Thoracic aorta (tissue), 2 donors: Measurements from ENCODE around the gene FAM120B. TPM values are rescaled to one million over a fixed set of nuclear protein-coding genes. Genes with fewer than 3 reads are reported as not detected.

Experiments
- ATAC-seq: fragments of 150-250 bp; one replicate; pipeline ENCODE4 v1.8.0; 2017; ENCODE audit warnings: low read depth; ENCODE audit not compliant: insufficient number of reproducible peaks, low FRiP score
- DNase-seq: peaks from one replicate; pipeline ENCODE4 v3.0.0-alpha.2; 2020; ENCODE audit warnings: low spot score
- H3K27ac ChIP-seq, 2 donors: fragments of 200-600 bp; sonication (generic); 1 replicate in 1 of 2; 2 replicates in 1 of 2; pipeline ENCODE4 v1.5.1; 2016; ENCODE audit warnings: mild to moderate bottlenecking in 2 of 2, moderate library complexity in 2 of 2
- H3K27me3 ChIP-seq: fragments of 200-600 bp; sonication (generic); replicated peaks from 2 replicates; pipeline ENCODE4 v1.6.0; 2016; ENCODE audit warnings: mild to moderate bottlenecking; ENCODE audit not compliant: insufficient read depth
- H3K36me3 ChIP-seq: fragments of 200-600 bp; sonication (generic); one replicate; pipeline ENCODE4 v1.5.1; 2016
- H3K4me1 ChIP-seq, 2 donors: fragments of 200-600 bp; sonication (generic); 1 replicate in 1 of 2; 2 replicates in 1 of 2; pipeline versions ENCODE4 v1.5.1 to v1.6.0; 2016; ENCODE audit warnings: low read depth in 2 of 2, mild to moderate bottlenecking in 1 of 2; ENCODE audit not compliant: control insufficient read depth in 1 of 2
- H3K4me3 ChIP-seq: fragments of 200-600 bp; sonication (generic); 2 replicates; pipeline ENCODE4 v1.5.1; 2016; ENCODE audit warnings: mild to moderate bottlenecking
- H3K9me3 ChIP-seq: fragments of 200-600 bp; sonication (generic); 2 replicates; pipeline ENCODE4 v1.5.1; 2016
- CTCF ChIP-seq: fragments of 200-600 bp; sonication (generic); IDR thresholded peaks from one replicate; pipeline ENCODE4 v1.5.1; 2019; ENCODE audit warnings: antibody characterized with exemption
- total RNA-seq, 2 donors: library from RNA; depleted of rRNA; stranded (reverse); fragments of >200 nt; gene quantifications; one replicate each; pipeline versions ENCODE4 v1.1.0 to v1.2.3, GENCODE V29; 2016

Gene FAM120B
- total RNA-seq, 2 donors from 2014 or later: 21.0 to 24.1 TPM

- Histone ChIP-seq H3K9me3 (no peaks in the 10 kb centered on the region), H3K27me3 (peaks cover 10% of the 10 kb centered on the region), H3K4me3 (no peak overlapping the region), H3K36me3 (no peaks in the 10 kb centered on the region), H3K27ac (no peak overlapping the region), H3K4me1 (peaks cover 17 to 23% of the 10 kb centered on the region in 2 donors)
- ATAC-seq (no peak), DNase-seq (no peak)
- no peak for TF ChIP-seq CTCF
Observed at GRCh38 chr6:170298688-170299087, 7.9 kb upstream of the FAM120B start.

- ATAC-seq (no peak), DNase-seq (no peak)
- H3K27ac ChIP-seq: no peak overlapping the region
- H3K9me3 ChIP-seq: no peaks in the 10 kb centered on the region
- no peak for TF ChIP-seq CTCF
- H3K4me3 ChIP-seq: no peak overlapping the region
- H3K36me3 ChIP-seq: no peaks in the 10 kb centered on the region
- peaks cover 6 to 18% of the 10 kb centered on the region in 2 donors for H3K4me1 ChIP-seq
- peaks cover 2% of the 10 kb centered on the region for H3K27me3 ChIP-seq
Observed at GRCh38 chr6:170301184-170301583, 5.4 kb upstream of the FAM120B start.

GRCh38 chr6:170305805-170306323 lies 694 bp upstream of the FAM120B start:
- DNase-seq (no peak), ATAC-seq (peak; percentile 3)
- no peaks in the 10 kb centered on the region for H3K27me3 ChIP-seq
- H3K4me1 ChIP-seq: peaks cover 18 to 27% of the 10 kb centered on the region in 2 donors
- TF ChIP-seq CTCF: no peak
- H3K27ac ChIP-seq: peak overlapping the region in 1 of 2 donors; percentile 70
- H3K9me3 ChIP-seq: no peaks in the 10 kb centered on the region
- no peaks in the 10 kb centered on the region for H3K36me3 ChIP-seq
- peak overlapping the region; percentile 85 for H3K4me3 ChIP-seq

- no peak for TF ChIP-seq CTCF
- no peak for ATAC-seq
- Histone ChIP-seq H3K4me3 (peak overlapping the region; percentile 85), H3K9me3 (no peaks in the 10 kb centered on the region), H3K27me3 (no peaks in the 10 kb centered on the region), H3K4me1 (peaks cover 18 to 27% of the 10 kb centered on the region in 2 donors), H3K36me3 (no peaks in the 10 kb centered on the region), H3K27ac (peak overlapping the region; percentile 60 to 70)
- no peak for DNase-seq
Observed at GRCh38 chr6:170307080-170307545, 555 bp downstream of the FAM120B start.

GRCh38 chr6:170308761-170309160 lies 2.2 kb downstream of the FAM120B start:
- Histone ChIP-seq H3K4me3 (no peak overlapping the region), H3K36me3 (no peaks in the 10 kb centered on the region), H3K9me3 (no peaks in the 10 kb centered on the region), H3K27me3 (no peaks in the 10 kb centered on the region), H3K27ac (no peak overlapping the region), H3K4me1 (peaks cover 18 to 27% of the 10 kb centered on the region in 2 donors)
- DNase-seq (no peak), ATAC-seq (no peak)
- no peak for TF ChIP-seq CTCF
